ENCODE measurements around the gene HOXA13. TPM values are rescaled to one million over a fixed set of nuclear protein-coding genes. Genes with fewer than 3 reads are reported as not detected.

HOXA13 gene
- total RNA-seq (2012; rRNA removed): 0.22 TPM in 1 of 2 replicates, not detected in the other

- peak within 1 kb of the TSS; percentile 77 for H3K4me3 ChIP-seq (ENCODE audit: low read length)
- peaks cover 37% of the 10 kb centered on the region for H3K27me3 ChIP-seq (ENCODE audit: control insufficient read depth, insufficient read depth, low read length)
- H3K4me1 ChIP-seq (ENCODE audit: control insufficient read depth, insufficient read depth, low read length): peaks cover 12% of the 10 kb centered on the region
- H3K4me2 ChIP-seq (ENCODE audit: low read length): peak within 1 kb of the TSS; percentile 89
- H3K9me3 ChIP-seq (replicated peaks; ENCODE audit: low read length): no peaks in the 10 kb centered on the region
- peak within 1 kb of the TSS; percentile 59 for H3K9ac ChIP-seq (ENCODE audit: low read depth, low read length)
- no peaks in the 10 kb centered on the region for H3K36me3 ChIP-seq (ENCODE audit: insufficient read depth, low read length)
Observed at GRCh38 chr7:27199849-27200760, at the start of gene HOXA13. HOXA13 (minus strand) TSS chr7:27200091; CDS start chr7:27200077, 14 bp downstream.

DNA sequence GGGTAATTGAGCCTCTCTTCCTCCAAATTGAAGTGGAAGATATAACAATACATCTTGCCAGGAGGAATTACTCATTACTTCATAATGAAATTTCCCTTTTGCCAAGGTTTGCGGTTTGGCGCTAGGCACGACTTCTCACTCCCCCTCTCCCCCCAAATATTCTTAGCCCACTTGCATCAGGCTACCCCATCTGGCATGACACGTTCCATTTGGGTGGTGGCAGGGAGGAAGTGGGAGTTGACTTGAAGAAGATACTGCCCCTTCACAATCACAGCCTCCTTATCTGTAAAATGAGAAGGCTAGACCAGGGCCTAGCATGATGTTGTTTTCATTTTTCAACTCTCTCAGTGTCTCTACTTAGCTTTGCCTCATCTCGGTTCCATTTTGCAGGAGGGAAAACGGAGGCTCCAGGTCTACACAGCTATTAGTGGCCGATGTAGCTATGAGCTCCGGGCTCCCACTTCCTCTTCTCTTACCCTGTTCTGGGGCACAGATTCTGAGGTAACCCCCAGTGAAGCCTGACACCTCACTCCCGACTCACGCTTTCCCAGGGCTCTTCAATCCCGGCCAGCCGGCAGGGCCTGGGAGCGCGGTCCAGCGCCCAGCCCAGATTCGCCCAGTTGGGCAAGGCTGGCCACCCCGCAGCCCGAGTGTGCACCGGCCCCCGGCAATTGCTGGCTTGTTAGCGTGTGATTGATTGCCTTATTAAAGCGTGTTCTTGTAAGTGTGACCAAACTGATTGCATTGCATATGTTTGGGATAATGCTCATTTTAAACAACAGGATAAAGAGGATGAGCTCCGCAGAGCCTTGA, 49.2 kb upstream of the HOXA13 start:
- H3K9me3 ChIP-seq (replicated peaks; ENCODE audit: low read length): no peaks in the 10 kb centered on the region
- H3K4me1 ChIP-seq (ENCODE audit: control insufficient read depth, insufficient read depth, low read length): peaks cover 7% of the 10 kb centered on the region
- peaks cover 99% of the 10 kb centered on the region for H3K27me3 ChIP-seq (ENCODE audit: control insufficient read depth, insufficient read depth, low read length)
- H3K9ac ChIP-seq (ENCODE audit: low read depth, low read length): no peak overlapping the region
- H3K4me3 ChIP-seq (ENCODE audit: low read length): no peak overlapping the region
- H3K36me3 ChIP-seq (ENCODE audit: insufficient read depth, low read length): no peaks in the 10 kb centered on the region
- H3K4me2 ChIP-seq (ENCODE audit: low read length): peak overlapping the region; percentile 1

GRCh38 chr7:27248427-27248806, 48.5 kb upstream of the HOXA13 start:
- Histone ChIP-seq H3K4me3 (ENCODE audit: low read length) (no peak overlapping the region), H3K9me3 (replicated peaks; ENCODE audit: low read length) (no peaks in the 10 kb centered on the region), H3K4me1 (ENCODE audit: control insufficient read depth, insufficient read depth, low read length) (peaks cover 10% of the 10 kb centered on the region), H3K4me2 (ENCODE audit: low read length) (no peak overlapping the region), H3K27me3 (ENCODE audit: control insufficient read depth, insufficient read depth, low read length) (peaks cover 100% of the 10 kb centered on the region), H3K9ac (ENCODE audit: low read depth, low read length) (no peak overlapping the region), H3K36me3 (ENCODE audit: insufficient read depth, low read length) (no peaks in the 10 kb centered on the region)

DNA sequence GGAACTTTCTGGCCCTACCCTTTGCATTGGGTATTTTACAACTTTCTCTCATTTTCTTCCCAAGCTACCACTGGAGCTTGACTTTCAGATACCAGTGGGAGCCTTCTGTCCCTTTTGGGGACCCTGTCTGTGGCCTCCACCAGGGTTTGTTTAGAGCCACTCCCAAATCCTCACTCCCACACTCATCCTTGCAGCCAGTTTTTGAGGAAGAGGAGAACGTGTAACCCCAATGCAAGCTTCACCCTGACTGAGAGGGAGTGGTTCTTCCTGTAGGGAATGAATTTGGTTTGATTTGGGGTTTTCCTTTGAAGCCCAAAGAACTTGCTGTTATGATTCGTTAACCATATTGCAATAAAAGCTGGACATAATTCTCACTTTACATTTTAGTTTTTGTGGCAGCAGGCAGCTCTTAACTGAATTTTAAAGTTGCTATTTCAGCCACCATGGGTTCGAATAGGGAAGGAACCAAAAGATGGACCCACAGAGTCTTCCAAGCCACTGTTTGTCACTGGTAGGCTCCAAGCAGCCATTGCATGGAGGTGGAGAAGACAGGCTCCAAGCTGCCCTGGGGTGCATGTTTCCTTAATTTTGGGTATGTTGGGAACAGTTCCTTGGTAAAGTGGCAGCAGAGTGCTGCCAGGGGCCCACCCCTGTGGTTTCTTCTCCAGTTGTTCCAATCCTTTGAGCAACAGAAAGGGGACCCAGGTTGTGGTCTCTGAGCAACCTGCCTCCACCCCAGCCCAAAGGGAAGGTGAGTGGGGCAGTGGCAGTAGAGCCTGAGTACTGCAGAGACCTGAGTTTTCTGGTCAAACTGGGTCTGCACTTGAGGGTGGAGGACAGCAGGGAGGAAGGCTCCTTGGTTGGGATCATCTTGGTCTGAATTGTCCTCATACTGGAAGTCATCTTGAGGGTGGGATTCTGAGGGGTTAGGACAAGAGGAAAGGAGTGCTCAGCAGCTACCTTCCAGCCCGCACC, 47.8 kb upstream of the HOXA13 start:
- H3K9ac ChIP-seq (ENCODE audit: low read depth, low read length): no peak overlapping the region
- H3K27me3 ChIP-seq (ENCODE audit: control insufficient read depth, insufficient read depth, low read length): peaks cover 100% of the 10 kb centered on the region
- no peak overlapping the region for H3K4me2 ChIP-seq (ENCODE audit: low read length)
- H3K36me3 ChIP-seq (ENCODE audit: insufficient read depth, low read length): no peaks in the 10 kb centered on the region
- H3K4me3 ChIP-seq (ENCODE audit: low read length): no peak overlapping the region
- no peaks in the 10 kb centered on the region for H3K9me3 ChIP-seq (replicated peaks; ENCODE audit: low read length)
- H3K4me1 ChIP-seq (ENCODE audit: control insufficient read depth, insufficient read depth, low read length): peaks cover 17% of the 10 kb centered on the region

- H3K4me2 ChIP-seq (ENCODE audit: low read length): no peak overlapping the region
- peaks cover 22% of the 10 kb centered on the region for H3K4me1 ChIP-seq (ENCODE audit: control insufficient read depth, insufficient read depth, low read length)
- no peaks in the 10 kb centered on the region for H3K36me3 ChIP-seq (ENCODE audit: insufficient read depth, low read length)
- H3K27me3 ChIP-seq (ENCODE audit: control insufficient read depth, insufficient read depth, low read length): peaks cover 100% of the 10 kb centered on the region
- H3K9ac ChIP-seq (ENCODE audit: low read depth, low read length): no peak overlapping the region
- H3K4me3 ChIP-seq (ENCODE audit: low read length): no peak overlapping the region
- no peaks in the 10 kb centered on the region for H3K9me3 ChIP-seq (replicated peaks; ENCODE audit: low read length)
Observed at GRCh38 chr7:27247000-27247399, 47.1 kb upstream of the HOXA13 start.

DNA sequence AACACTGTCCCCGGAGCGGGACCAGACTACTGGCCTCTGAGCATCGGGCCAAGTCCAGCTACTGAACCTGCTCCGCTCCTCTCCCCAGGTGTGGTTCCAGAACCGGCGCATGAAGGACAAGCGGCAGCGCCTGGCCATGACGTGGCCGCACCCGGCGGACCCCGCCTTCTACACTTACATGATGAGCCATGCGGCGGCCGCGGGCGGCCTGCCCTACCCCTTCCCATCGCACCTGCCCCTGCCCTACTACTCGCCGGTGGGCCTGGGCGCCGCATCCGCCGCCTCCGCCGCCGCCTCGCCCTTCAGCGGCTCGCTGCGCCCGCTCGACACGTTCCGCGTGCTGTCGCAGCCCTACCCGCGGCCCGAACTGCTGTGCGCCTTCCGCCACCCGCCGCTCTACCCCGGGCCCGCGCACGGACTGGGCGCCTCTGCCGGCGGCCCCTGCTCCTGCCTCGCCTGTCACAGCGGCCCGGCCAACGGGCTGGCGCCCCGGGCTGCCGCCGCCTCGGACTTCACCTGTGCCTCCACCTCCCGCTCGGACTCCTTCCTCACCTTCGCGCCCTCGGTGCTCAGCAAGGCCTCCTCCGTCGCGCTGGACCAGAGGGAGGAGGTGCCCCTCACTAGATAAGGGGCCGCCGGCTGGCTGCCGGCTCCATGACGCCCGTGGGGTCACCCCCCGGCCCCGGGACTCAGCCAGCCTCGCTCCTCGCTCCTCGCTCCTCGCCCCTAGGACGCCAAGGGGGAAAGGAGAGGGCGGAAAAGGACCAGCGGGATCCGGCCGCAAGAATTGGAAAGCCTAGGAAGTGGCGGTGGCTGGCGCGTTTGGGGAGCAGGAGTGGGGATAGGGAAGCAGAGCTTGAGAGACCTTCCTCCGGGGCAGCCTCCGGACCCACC, 46.2 kb upstream of the HOXA13 start:
- Histone ChIP-seq H3K9me3 (replicated peaks; ENCODE audit: low read length) (no peaks in the 10 kb centered on the region), H3K27me3 (ENCODE audit: control insufficient read depth, insufficient read depth, low read length) (peaks cover 100% of the 10 kb centered on the region), H3K4me2 (ENCODE audit: low read length) (peak overlapping the region; percentile 75), H3K4me1 (ENCODE audit: control insufficient read depth, insufficient read depth, low read length) (peaks cover 22% of the 10 kb centered on the region), H3K9ac (ENCODE audit: low read depth, low read length) (no peak overlapping the region), H3K4me3 (ENCODE audit: low read length) (peak overlapping the region; percentile 44), H3K36me3 (ENCODE audit: insufficient read depth, low read length) (no peaks in the 10 kb centered on the region)

- peaks cover 100% of the 10 kb centered on the region for H3K27me3 ChIP-seq (ENCODE audit: control insufficient read depth, insufficient read depth, low read length)
- no peaks in the 10 kb centered on the region for H3K36me3 ChIP-seq (ENCODE audit: insufficient read depth, low read length)
- no peaks in the 10 kb centered on the region for H3K9me3 ChIP-seq (replicated peaks; ENCODE audit: low read length)
- peak overlapping the region; percentile 75 for H3K4me2 ChIP-seq (ENCODE audit: low read length)
- no peak overlapping the region for H3K4me3 ChIP-seq (ENCODE audit: low read length)
- peaks cover 22% of the 10 kb centered on the region for H3K4me1 ChIP-seq (ENCODE audit: control insufficient read depth, insufficient read depth, low read length)
- H3K9ac ChIP-seq (ENCODE audit: low read depth, low read length): no peak overlapping the region
Observed at GRCh38 chr7:27245124-27245797, 45.4 kb upstream of the HOXA13 start.

DNA sequence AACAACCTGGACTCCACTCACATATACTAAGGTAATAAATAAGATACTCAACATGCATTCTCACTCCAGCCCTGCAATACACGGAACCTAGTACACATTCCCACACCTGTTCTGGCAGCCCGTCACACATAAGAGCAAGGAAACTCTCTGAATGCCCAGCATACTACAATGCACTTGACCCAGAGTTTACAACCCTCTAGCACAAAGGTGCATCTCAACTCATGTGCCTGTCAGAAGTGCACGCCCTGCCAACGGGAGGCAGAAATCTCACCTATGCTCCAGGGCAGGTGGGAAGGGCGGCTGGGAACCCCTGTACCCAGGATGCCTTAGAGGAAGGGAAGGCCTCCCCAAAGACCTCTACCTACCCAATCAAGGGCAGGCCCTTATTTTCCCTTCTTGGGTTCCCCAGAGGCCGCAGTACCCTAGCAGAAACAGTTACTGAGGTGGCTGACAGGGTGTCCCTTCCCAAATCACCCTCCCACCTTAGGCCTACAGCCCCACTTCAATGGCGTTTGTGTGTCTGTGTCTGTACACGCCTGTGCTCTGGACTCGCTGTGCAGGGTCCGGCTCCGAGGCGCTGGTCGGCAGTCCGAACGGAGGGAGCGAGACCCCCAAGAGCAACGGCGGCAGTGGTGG, 44.7 kb upstream of the HOXA13 start:
- Histone ChIP-seq H3K9me3 (replicated peaks; ENCODE audit: low read length) (no peaks in the 10 kb centered on the region), H3K4me3 (ENCODE audit: low read length) (no peak overlapping the region), H3K9ac (ENCODE audit: low read depth, low read length) (no peak overlapping the region), H3K4me2 (ENCODE audit: low read length) (no peak overlapping the region), H3K4me1 (ENCODE audit: control insufficient read depth, insufficient read depth, low read length) (peaks cover 22% of the 10 kb centered on the region), H3K27me3 (ENCODE audit: control insufficient read depth, insufficient read depth, low read length) (peaks cover 100% of the 10 kb centered on the region), H3K36me3 (ENCODE audit: insufficient read depth, low read length) (no peaks in the 10 kb centered on the region)

- Histone ChIP-seq H3K36me3 (ENCODE audit: insufficient read depth, low read length) (no peaks in the 10 kb centered on the region), H3K9ac (ENCODE audit: low read depth, low read length) (no peak overlapping the region), H3K9me3 (replicated peaks; ENCODE audit: low read length) (no peaks in the 10 kb centered on the region), H3K4me1 (ENCODE audit: control insufficient read depth, insufficient read depth, low read length) (peaks cover 22% of the 10 kb centered on the region), H3K27me3 (ENCODE audit: control insufficient read depth, insufficient read depth, low read length) (peaks cover 95% of the 10 kb centered on the region), H3K4me3 (ENCODE audit: low read length) (peak overlapping the region; percentile 54), H3K4me2 (ENCODE audit: low read length) (peak overlapping the region; percentile 78)
Observed at GRCh38 chr7:27243340-27244163, 43.7 kb upstream of the HOXA13 start.

Data from skeletal muscle satellite cell (primary cell).